SU-DHL-6 (cell line): ENCODE results near the gene ANKFY1.

Experiments used
- EZH2phosphoT487 ChIP-seq: fragments of 200-600 bp; sonication (generic), shearing (Covaris generic); conservative IDR thresholded peaks from 2 replicates; pipeline ENCODE4 v1.6.1; 2018; ENCODE audit warnings: mild to moderate bottlenecking, antibody characterized with exemption, low read length, moderate library complexity, mixed read lengths
- TF ChIP-seq, protein P1 (sequence below): fragments of 200-600 bp; sonication (generic); IDR thresholded peaks from one replicate; pipeline ENCODE4 v1.5.1; 2017; ENCODE audit warnings: antibody characterized with exemption, mild to moderate bottlenecking, low read length, moderate library complexity; ENCODE audit not compliant: insufficient read depth, poor library complexity, severe bottlenecking

DNA sequence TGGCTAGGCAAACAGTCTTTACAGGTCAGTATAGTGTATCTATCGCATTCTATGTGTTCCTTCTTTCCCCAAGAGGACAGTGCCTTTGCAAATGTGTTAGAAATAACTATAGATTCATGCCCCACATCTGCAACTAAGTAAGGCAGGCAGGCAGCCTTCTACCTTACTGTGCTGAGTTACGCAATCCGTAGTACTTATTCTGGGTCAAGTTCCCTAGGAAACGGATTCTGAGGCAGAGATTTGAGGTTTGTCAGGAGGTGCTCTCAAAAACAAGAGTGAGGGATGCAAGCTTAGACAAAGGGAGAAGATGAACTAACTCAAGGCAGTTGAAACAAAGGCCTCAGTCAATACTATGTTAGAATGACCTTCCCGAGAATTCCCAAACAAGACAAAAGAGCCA lies 12.7 kb upstream of the ANKFY1 start:
- TF ChIP-seq, protein P1, sequence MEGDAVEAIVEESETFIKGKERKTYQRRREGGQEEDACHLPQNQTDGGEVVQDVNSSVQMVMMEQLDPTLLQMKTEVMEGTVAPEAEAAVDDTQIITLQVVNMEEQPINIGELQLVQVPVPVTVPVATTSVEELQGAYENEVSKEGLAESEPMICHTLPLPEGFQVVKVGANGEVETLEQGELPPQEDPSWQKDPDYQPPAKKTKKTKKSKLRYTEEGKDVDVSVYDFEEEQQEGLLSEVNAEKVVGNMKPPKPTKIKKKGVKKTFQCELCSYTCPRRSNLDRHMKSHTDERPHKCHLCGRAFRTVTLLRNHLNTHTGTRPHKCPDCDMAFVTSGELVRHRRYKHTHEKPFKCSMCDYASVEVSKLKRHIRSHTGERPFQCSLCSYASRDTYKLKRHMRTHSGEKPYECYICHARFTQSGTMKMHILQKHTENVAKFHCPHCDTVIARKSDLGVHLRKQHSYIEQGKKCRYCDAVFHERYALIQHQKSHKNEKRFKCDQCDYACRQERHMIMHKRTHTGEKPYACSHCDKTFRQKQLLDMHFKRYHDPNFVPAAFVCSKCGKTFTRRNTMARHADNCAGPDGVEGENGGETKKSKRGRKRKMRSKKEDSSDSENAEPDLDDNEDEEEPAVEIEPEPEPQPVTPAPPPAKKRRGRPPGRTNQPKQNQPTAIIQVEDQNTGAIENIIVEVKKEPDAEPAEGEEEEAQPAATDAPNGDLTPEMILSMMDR = no peak
- no peak for TF ChIP-seq EZH2phosphoT487
